Large intestine (tissue), 3 donors: Measurements from ENCODE around the gene DNAH6. TPM values are rescaled to one million over a fixed set of nuclear protein-coding genes. Genes with fewer than 3 reads are reported as not detected.
"Not testable (repeated sequence)": the region's sequence is repeated elsewhere in the genome, so short reads cannot be mapped to it uniquely, and the experiment has no call there.

Experiments
- DNase-seq, 2 donors: peaks; one replicate each; pipeline versions ENCODE4 v3.0.0 to v3.0.0-alpha.2; 2013
- H3K27ac ChIP-seq: one replicate; pipeline ENCODE4 v1.5.1; 2013; ENCODE audit warnings: low read length
- H3K27me3 ChIP-seq: 2 replicates; pipeline ENCODE4 v1.6.1; 2013; ENCODE audit warnings: low read length; ENCODE audit not compliant: control insufficient read depth, insufficient read depth
- H3K36me3 ChIP-seq: 2 replicates; pipeline ENCODE4 v1.6.1; 2013; ENCODE audit warnings: low read length; ENCODE audit not compliant: control insufficient read depth, insufficient read depth
- H3K4me1 ChIP-seq: one replicate; pipeline ENCODE4 v1.6.1; 2013; ENCODE audit warnings: low read length; ENCODE audit not compliant: control insufficient read depth, insufficient read depth
- H3K4me3 ChIP-seq: one replicate; pipeline ENCODE4 v1.5.1; 2013; ENCODE audit warnings: low read length
- H3K9me3 ChIP-seq: one replicate; pipeline ENCODE4 v1.6.1; 2013; ENCODE audit warnings: mild to moderate bottlenecking, low read depth, low read length, moderate library complexity; ENCODE audit not compliant: control insufficient read depth
- WGBS: methylation state at CpG from one replicate; pipeline ENCODE4 v1.1.5; 2013; ENCODE audit warnings: low lambda C conversion rate; ENCODE audit not compliant: insufficient coverage; 5-methylcytosine and 5-hydroxymethylcytosine counted together
- polyA plus RNA-seq: library from polyadenylated mRNA; unstranded; fragments of 120-200 nt; gene quantifications from one replicate; pipeline ENCODE4 v1.2.1, GENCODE V29; 2013

The DNAH6 gene
- polyA plus RNA-seq, 1 donor, result 1.6 TPM

DNA sequence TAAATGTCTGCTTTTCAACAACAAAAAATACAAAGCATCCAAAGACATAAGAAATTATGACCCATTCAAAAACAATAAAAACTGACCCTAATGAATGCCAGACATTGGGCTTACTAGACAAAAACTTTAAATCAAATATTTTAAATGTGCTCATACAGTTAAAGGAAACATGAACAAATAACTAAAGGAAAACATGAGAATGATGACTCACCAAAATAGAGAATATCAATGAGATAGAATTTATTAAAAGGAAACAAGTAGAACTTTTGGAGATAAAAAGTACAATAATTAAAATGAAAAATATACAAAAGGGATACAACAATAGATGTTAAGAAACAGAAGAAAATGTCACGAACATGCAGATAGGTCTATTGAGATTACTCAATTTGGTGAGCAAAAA, 254.0 kb downstream of the DNAH6 start:
- Histone ChIP-seq H3K9me3 (peaks cover 17% of the 10 kb centered on the region), H3K36me3 (no peaks in the 10 kb centered on the region), H3K27ac (no peak overlapping the region), H3K4me3 (no peak overlapping the region), H3K27me3 (no peaks in the 10 kb centered on the region), H3K4me1 (no peaks in the 10 kb centered on the region)
- 100% methylated on average over 1 of the region's 1 CpG for WGBS
- no peak for DNase-seq

DNA sequence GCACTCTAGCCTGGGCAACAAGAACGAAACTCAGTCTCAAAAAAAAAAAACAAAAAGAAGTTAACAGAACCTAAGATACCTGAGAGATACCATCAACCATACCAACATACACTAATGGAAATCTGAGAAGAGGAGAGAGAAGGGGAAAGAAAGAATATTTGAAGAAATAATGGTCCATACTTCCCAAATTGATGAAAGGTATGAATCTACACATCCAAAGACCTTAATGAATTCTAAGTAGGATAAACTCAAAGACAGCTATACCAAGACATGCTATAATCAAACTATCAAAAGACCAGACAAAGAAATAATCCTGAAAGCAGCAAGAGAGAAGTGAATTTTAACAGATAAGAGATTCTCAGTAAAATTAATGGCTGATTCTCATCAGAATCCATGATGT, 255.0 kb downstream of the DNAH6 start:
- no peak for DNase-seq
- H3K9me3 ChIP-seq, result peaks cover 17% of the 10 kb centered on the region
- no peaks in the 10 kb centered on the region for H3K4me1 ChIP-seq
- no CpG with 5 or more reads among the region's 1 CpG for WGBS
- H3K27ac ChIP-seq, result no peak overlapping the region
- no peaks in the 10 kb centered on the region for H3K27me3 ChIP-seq
- no peak overlapping the region for H3K4me3 ChIP-seq
- H3K36me3 ChIP-seq, result no peaks in the 10 kb centered on the region

DNA sequence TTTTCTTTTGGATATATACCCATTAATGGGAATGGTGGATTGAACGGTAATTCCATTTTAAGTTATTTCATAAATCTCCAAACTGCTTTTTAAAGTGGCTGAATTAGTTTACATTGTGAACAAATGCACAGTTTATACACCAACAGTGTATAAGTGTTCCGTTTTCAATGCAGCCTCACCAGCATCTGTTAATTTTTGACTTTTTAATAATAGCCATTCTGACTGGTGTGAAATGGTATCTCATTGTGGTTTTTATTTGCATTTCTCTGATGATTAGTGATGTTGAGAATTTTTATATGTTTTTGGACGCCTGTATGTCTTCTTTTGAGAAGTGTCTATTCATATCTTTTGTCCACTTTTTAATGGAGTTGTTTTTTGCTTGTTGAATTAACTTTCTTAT, 257.3 kb downstream of the DNAH6 start:
- H3K36me3 ChIP-seq, H3K4me3 ChIP-seq, H3K4me1 ChIP-seq, DNase-seq, H3K27ac ChIP-seq, H3K27me3 ChIP-seq: not testable (repeated sequence)
- H3K9me3 ChIP-seq, result peaks cover 17% of the 10 kb centered on the region
- WGBS, result 100% methylated on average over 1 of the region's 3 CpGs

DNA sequence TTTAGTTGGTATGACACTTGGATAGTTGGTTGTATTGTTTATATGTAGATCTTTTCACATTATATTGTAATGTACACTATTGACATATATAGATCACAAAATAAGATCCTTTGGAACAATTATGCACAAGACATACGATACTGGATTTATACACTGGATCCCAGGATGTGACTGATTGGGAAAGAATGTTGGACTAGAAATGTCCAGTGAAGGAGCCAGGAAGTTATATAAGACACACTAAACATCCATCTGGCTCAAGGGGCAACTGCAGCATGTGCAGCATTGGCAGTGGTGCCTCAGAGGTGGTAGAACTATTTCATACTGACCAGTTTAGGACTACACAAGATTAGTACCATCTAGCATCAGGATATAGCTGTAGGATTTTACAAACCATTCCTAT, 259.7 kb downstream of the DNAH6 start:
- no CpG with 5 or more reads among the region's 1 CpG for WGBS
- Histone ChIP-seq H3K9me3 (peaks cover 11% of the 10 kb centered on the region), H3K36me3 (no peaks in the 10 kb centered on the region), H3K27me3 (no peaks in the 10 kb centered on the region), H3K27ac (no peak overlapping the region), H3K4me3 (no peak overlapping the region), H3K4me1 (no peaks in the 10 kb centered on the region)
- DNase-seq, result no peak

DNA sequence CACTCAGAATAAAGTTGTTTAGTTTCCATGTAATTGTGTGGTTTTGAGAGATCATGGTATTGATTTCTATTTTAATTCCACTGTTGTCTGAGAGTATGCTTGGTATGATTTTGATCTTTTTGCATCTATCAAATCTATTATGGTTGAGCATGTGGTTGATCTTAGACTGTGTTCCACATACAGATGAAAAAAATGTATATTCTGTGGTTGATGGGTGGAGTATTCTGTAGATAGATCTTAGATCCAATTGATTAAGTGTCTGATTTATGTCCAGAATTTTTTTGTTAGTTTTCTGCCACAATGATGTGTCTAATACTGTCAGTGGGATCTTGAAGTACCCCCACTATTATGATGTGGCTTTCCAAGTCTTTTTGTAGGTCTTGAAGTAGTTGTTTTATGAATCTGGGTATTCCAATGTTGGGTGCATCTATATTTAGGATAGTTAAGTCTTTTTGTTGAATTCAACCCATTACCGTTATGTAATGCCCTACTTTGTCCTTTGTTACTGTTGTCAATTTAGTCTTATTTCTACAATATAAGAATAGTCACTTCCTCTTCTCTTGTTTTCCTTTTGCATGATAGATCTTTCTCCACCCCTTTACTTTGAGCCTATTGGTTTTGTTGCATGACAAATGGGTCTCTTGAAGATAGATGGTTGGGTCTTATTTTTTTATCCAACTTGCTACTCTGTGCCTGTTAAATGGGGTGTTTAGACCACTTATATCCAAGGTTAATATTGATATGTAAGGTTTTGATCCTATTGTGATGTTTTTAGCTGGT, 262.8 kb downstream of the DNAH6 start:
- 100% methylated on average over 1 of the region's 1 CpG for WGBS
- no peak for DNase-seq
- Histone ChIP-seq H3K27ac (no peak overlapping the region), H3K36me3 (no peaks in the 10 kb centered on the region), H3K9me3 (no peaks in the 10 kb centered on the region), H3K4me3 (no peak overlapping the region), H3K27me3 (no peaks in the 10 kb centered on the region), H3K4me1 (peaks cover 8% of the 10 kb centered on the region)

DNA sequence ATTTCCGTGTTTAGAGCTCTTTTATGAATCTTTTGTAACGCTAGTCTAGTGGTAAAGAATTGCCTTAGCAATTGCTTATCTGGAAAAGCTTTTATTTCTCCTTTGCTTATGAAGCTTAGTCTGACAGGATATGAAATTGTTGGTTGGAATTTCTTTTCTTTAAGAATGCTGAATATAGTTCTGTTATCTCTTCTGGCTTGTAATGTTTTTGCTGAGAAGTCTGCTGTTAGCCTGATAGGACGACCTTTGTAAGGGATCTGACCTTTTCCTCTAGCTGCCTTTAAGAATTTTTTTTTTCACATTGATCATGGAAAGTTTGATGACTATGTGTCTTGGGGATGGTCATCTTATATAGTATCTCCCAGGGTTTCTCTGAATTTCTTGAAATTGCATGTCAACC, 263.5 kb downstream of the DNAH6 start:
- Histone ChIP-seq H3K27ac (no peak overlapping the region), H3K4me3 (no peak overlapping the region), H3K27me3 (no peaks in the 10 kb centered on the region), H3K4me1 (peaks cover 8% of the 10 kb centered on the region), H3K9me3 (no peaks in the 10 kb centered on the region), H3K36me3 (no peaks in the 10 kb centered on the region)
- no peak for DNase-seq
- WGBS, result no CpG with 5 or more reads among the region's 3 CpGs

DNA sequence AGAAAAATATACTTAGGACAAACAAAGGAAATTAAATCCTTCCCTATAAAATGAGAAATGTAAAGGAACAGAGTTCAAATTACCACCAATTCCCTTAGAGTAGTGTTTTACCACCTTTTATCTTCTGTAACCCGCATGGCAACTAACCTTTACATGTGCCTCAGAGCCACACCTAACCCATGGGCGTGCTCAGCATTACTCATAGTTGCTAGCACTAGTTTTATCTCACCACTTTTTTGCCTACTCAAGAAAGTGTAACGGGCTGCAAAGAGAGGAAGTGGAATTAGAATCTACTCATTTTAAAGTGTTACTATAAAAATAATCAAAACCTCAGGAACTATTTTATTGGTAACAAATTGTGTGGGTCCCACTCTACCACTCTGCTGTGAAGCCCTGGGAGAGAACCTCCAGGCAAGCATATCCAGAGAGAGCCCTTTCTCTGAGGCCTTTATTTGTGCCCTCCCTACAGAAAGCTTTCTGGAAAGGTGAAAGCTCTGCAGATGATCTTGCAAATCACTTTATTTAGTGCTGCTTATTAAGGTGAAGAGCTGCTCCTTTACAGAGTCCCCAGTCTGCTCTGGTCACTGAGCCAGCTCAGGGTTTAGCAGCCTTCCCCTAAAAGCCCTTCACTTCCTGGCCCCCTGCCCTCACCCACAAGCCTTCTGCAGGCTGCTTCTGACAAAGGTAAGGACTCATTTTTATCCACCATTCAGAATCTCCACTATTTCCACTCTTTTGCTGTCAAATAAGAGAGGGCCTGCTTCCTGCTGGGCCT, 265.8 kb downstream of the DNAH6 start:
- Histone ChIP-seq H3K36me3 (no peaks in the 10 kb centered on the region), H3K4me3 (no peak overlapping the region), H3K4me1 (peaks cover 8% of the 10 kb centered on the region), H3K27me3 (no peaks in the 10 kb centered on the region), H3K9me3 (no peaks in the 10 kb centered on the region), H3K27ac (peak overlapping the region; percentile 25)
- peak; percentile 71 to 82 for DNase-seq
- 20% methylated on average over 1 of the region's 3 CpGs for WGBS

DNA sequence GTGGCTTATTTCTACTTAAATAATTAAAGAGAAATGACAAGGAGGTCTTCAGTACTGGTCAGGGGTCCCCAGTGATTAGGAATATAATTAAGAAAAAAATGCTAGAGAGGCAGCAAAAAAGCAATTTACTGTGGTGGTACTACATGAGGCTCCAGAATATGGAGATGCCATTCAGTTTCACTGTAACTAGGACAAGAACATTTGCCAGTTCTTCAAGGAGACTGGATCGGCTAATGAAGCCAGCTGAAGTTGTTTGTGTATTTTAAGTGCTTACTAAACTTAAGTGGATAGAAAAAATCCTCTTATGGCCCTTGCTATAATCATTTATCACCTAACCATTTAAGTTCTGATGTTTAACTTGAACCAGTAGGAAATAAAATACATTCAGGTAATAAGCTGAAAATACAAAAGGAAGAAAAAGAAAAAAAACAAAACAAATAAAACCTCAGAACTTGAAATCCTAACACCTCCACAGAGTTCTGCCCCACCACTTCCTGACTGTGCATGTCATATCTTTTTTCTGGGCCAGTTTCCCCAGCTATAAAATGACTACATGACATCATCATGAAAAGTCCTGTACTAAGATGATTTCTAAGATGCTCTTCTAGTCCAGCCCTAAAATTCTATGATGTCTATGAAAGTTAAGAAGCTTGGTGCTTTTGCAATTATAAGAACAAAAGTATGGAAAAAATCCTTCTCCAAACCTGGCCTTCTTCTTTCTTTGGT, 266.6 kb downstream of the DNAH6 start:
- Histone ChIP-seq H3K4me3 (no peak overlapping the region), H3K27me3 (no peaks in the 10 kb centered on the region), H3K36me3 (no peaks in the 10 kb centered on the region), H3K4me1 (peaks cover 8% of the 10 kb centered on the region), H3K9me3 (no peaks in the 10 kb centered on the region), H3K27ac (peak overlapping the region; percentile 1)
- no CpG with 5 or more reads among the region's 1 CpG for WGBS
- peak in 1 of 2 donors; percentile 12 for DNase-seq

DNA sequence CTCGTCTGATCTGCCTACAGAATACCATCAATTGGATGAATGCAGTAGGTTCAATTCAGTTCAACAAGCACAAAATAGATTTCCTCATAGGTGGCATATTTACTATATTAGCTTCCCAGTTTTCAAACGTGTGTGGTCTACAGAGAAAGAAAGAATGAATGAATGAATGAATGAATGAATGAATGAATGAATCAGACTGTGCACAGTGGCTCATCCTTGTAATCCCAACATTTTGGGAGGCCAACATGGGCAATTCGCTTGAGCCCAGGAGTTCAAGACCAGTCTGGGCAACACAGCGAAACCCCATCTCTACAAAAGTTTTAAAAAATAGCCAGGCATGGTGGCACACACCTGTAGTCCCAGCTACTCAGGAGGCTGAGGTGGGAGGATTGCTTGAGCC, 269.7 kb downstream of the DNAH6 start:
- Histone ChIP-seq H3K36me3 (no peaks in the 10 kb centered on the region), H3K4me1 (peaks cover 8% of the 10 kb centered on the region), H3K27me3 (no peaks in the 10 kb centered on the region), H3K4me3 (no peak overlapping the region), H3K9me3 (no peaks in the 10 kb centered on the region), H3K27ac (no peak overlapping the region)
- 90% methylated on average over 2 of the region's 4 CpGs for WGBS
- DNase-seq, result no peak

DNA sequence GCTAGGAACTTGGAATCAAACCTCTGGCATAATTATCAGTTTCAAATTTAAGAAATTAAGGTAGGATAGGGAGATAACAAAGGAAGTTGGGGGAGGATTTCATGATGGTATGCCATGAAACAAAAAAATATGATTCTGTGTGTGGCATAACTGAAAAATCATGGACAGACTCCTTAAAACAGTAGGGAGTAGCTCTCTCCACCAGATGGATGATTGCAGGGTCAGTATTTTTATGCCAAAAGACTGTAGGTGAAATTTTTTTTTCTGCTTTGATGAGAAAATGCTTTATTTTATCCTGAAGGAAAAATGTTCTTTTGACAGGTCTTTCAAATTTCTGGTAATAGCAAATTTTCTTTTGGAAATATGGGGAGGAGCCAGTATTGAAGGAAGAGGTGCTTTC, 270.3 kb downstream of the DNAH6 start:
- H3K27ac ChIP-seq, result no peak overlapping the region
- no peaks in the 10 kb centered on the region for H3K27me3 ChIP-seq
- H3K36me3 ChIP-seq, result no peaks in the 10 kb centered on the region
- no peak overlapping the region for H3K4me3 ChIP-seq
- peaks cover 8% of the 10 kb centered on the region for H3K4me1 ChIP-seq
- H3K9me3 ChIP-seq, result no peaks in the 10 kb centered on the region
- DNase-seq, result no peak
